A549 (cell line): ENCODE measurements around the gene PEDS1.

Experiments
- CHD4 ChIP-seq: fragments of 200-600 bp; sonication (generic); IDR thresholded peaks from 2 replicates; pipeline ENCODE4 v1.6.1; 2016; ENCODE audit warnings: antibody characterized with exemption, mild to moderate bottlenecking, borderline replicate concordance
- CTCF ChIP-seq: fragments of >200 bp; sonication (Bioruptor Twin); formaldehyde crosslinking; IDR thresholded peaks from 3 replicates; pipeline ENCODE4 v1.5.1; 2016
- EHMT2 ChIP-seq: fragments of 200-600 bp; sonication (generic); IDR thresholded peaks from 2 replicates; pipeline ENCODE4 v1.6.1; 2016; ENCODE audit warnings: antibody characterized with exemption, low read depth, mild to moderate bottlenecking, moderate library complexity
- EP300 ChIP-seq, 2 experiments: fragments of >200 bp; sonication (Bioruptor Twin); formaldehyde crosslinking; IDR thresholded peaks; 2 replicates in 1 of 2; 3 replicates in 1 of 2; pipeline ENCODE4 v1.6.1; 2016 to 2017
- ESRRA ChIP-seq: fragments of 150-350 bp; IDR thresholded peaks from 2 replicates; pipeline ENCODE4 v1.6.1; 2014; ENCODE audit warnings: mild to moderate bottlenecking, low read length, borderline replicate concordance
- POLR2A ChIP-seq: IDR thresholded peaks from 2 replicates; pipeline ENCODE4 v1.6.1; 2012; ENCODE audit warnings: mild to moderate bottlenecking, low read length

GRCh38 chr20:50111120-50111828, 42.2 kb downstream of the PEDS1 start:
- no peak for TF ChIP-seq EHMT2
- TF ChIP-seq EP300 (IDR thresholded peaks at IDR 0.05), result no peak
- no peak for TF ChIP-seq CHD4
- TF ChIP-seq CTCF, result no peak
- TF ChIP-seq POLR2A, result no peak
- no peak for TF ChIP-seq ESRRA
